ENCODE data around the gene DLX1. TPM values are rescaled to one million over a fixed set of nuclear protein-coding genes. Genes with fewer than 3 reads are reported as not detected.

The DLX1 gene
- total RNA-seq (under 1 TPM in 1 of 9 donors, not detected in 8; 0.11 TPM), polyA plus RNA-seq (under 1 TPM; 0.18 to 0.19 TPM)
- long read RNA-seq, donor 1 = 0 reads
- long read RNA-seq, donor 2 = 0 reads
- long read RNA-seq, donor 3 = 0 reads

GRCh38 chr2:172085460-172086159, at the start of gene DLX1:
DLX1 (plus strand) TSS chr2:172085507; CDS start chr2:172085678, 171 bp downstream.
- ATAC-seq (no peak), DNase-seq (peak in 1 of 5 donors; percentile 32)
- Histone ChIP-seq H3K4me1 (peaks cover 3 to 62% (median 26%) of the 10 kb centered on the region in 12 donors), H3K36me3 (no peaks in the 10 kb centered on the region), H3K4me3 (peak within 1 kb of the TSS; percentile 20 to 63 (median 46)), H3K9me3 (no peaks in the 10 kb centered on the region), H3K27me3 (peaks cover 91 to 100% (median 100%) of the 10 kb centered on the region in 9 donors), H3K27ac (no peak within 1 kb of the TSS)
- 3 to 6% (median 5%) methylated on average over 26 to 34 of the region's 34 CpGs for WGBS, 4 donors
- TF ChIP-seq POLR2A (IDR thresholded peaks at IDR 0.05) = no peak
- no peak for TF ChIP-seq CTCF (IDR thresholded peaks at IDR 0.05)
- intact Hi-C loops (cut with DNase I) = loop anchor here in 2 of 10 donors (10.0 kb wide), 1 partner anchor 161 kb away; the partner anchor contains the start of gene HAT1 (in 2 of the 2)

GRCh38 chr2:172038121-172038520, 47.2 kb upstream of the DLX1 start:
- no peaks in the 10 kb centered on the region for H3K4me1 ChIP-seq
- TF ChIP-seq POLR2A (IDR thresholded peaks at IDR 0.05) = no peak
- H3K27ac ChIP-seq = no peak overlapping the region
- WGBS, 4 donors = 88 to 92% (median 90%) methylated on average over 3 of the region's 3 CpGs
- intact Hi-C loops (cut with DNase I) = no loop called here
- ATAC-seq (no peak), DNase-seq (no peak)
- H3K4me3 ChIP-seq = no peak overlapping the region
- H3K9me3 ChIP-seq = no peaks in the 10 kb centered on the region
- no peaks in the 10 kb centered on the region for H3K27me3 ChIP-seq
- H3K36me3 ChIP-seq = no peaks in the 10 kb centered on the region

- intact Hi-C loops (cut with DNase I) = no loop called here
- no peak for TF ChIP-seq CTCF (IDR thresholded peaks at IDR 0.05)
- TF ChIP-seq POLR2A (IDR thresholded peaks at IDR 0.05) = no peak
- Histone ChIP-seq H3K4me1 (no peaks in the 10 kb centered on the region), H3K27ac (no peak overlapping the region), H3K36me3 (no peaks in the 10 kb centered on the region), H3K4me3 (no peak overlapping the region), H3K27me3 (no peaks in the 10 kb centered on the region), H3K9me3 (no peaks in the 10 kb centered on the region)
- WGBS, 4 donors = 92 to 98% (median 95%) methylated on average over 2 of the region's 2 CpGs
- no peak for DNase-seq
- no peak for ATAC-seq
These were observed 46.7 kb upstream of the DLX1 start for GRCh38 chr2:172038604-172039003.

GRCh38 chr2:172039011-172039704, 46.1 kb upstream of the DLX1 start:
- WGBS, 4 donors = 72 to 80% (median 75%) methylated on average over 3 of the region's 3 CpGs
- Histone ChIP-seq H3K4me3 (no peak overlapping the region), H3K9me3 (no peaks in the 10 kb centered on the region), H3K27me3 (no peaks in the 10 kb centered on the region), H3K4me1 (no peaks in the 10 kb centered on the region), H3K36me3 (no peaks in the 10 kb centered on the region), H3K27ac (no peak overlapping the region)
- TF ChIP-seq POLR2A (IDR thresholded peaks at IDR 0.05) = no peak
- no peak for TF ChIP-seq CTCF (IDR thresholded peaks at IDR 0.05)
- ATAC-seq (no peak), DNase-seq (no peak)
- intact Hi-C loops (cut with DNase I) = no loop called here

Data from heart left ventricle (tissue), 16 donors.